ENCODE results near the gene GSC.
"Not testable (repeated sequence)": the region's sequence is repeated elsewhere in the genome, so short reads cannot be mapped to it uniquely, and the experiment has no call there.

The GSC gene

GRCh38 chr14:94748667-94749347, 21.1 kb downstream of the GSC start:
- H3K4me1 ChIP-seq (ENCODE audit: control insufficient read depth in 1 of 2, insufficient read depth in 1 of 2, low read depth in 1 of 2, low read length in 1 of 2): no peaks in the 10 kb centered on the region
- H3K27me3 ChIP-seq: peaks cover 13% of the 10 kb centered on the region
- H3K27ac ChIP-seq: no peak overlapping the region
- H3K9me3 ChIP-seq: no peaks in the 10 kb centered on the region
- no peak for TF ChIP-seq CTCF (IDR thresholded peaks at IDR 0.05)
- H3K36me3 ChIP-seq: no peaks in the 10 kb centered on the region
- no peak overlapping the region for H3K4me3 ChIP-seq (ENCODE audit: low read depth in 1 of 2, low read length in 1 of 2)

- no peaks in the 10 kb centered on the region for H3K9me3 ChIP-seq
- peaks cover 13% of the 10 kb centered on the region for H3K27me3 ChIP-seq
- H3K4me1 ChIP-seq (ENCODE audit: control insufficient read depth in 1 of 2, insufficient read depth in 1 of 2, low read depth in 1 of 2, low read length in 1 of 2): no peaks in the 10 kb centered on the region
- TF ChIP-seq CTCF (IDR thresholded peaks at IDR 0.05): no peak
- H3K36me3 ChIP-seq: no peaks in the 10 kb centered on the region
- no peak overlapping the region for H3K4me3 ChIP-seq (ENCODE audit: low read depth in 1 of 2, low read length in 1 of 2)
- no peak overlapping the region for H3K27ac ChIP-seq
These were observed 22.2 kb downstream of the GSC start for GRCh38 chr14:94747739-94748138.

GRCh38 chr14:94747153-94747552, 22.8 kb downstream of the GSC start:
- H3K36me3 ChIP-seq; H3K4me3 ChIP-seq (ENCODE audit: low read depth in 1 of 2, low read length in 1 of 2): not testable (repeated sequence)

GRCh38 chr14:94746131-94746530, 23.8 kb downstream of the GSC start:
- no peak for TF ChIP-seq CTCF (IDR thresholded peaks at IDR 0.05)
- Histone ChIP-seq H3K27me3 (peaks cover 13% of the 10 kb centered on the region), H3K4me3 (ENCODE audit: low read depth in 1 of 2, low read length in 1 of 2) (no peak overlapping the region), H3K4me1 (ENCODE audit: control insufficient read depth in 1 of 2, insufficient read depth in 1 of 2, low read depth in 1 of 2, low read length in 1 of 2) (no peaks in the 10 kb centered on the region), H3K27ac (no peak overlapping the region), H3K9me3 (no peaks in the 10 kb centered on the region), H3K36me3 (no peaks in the 10 kb centered on the region)

More at GRCh38 chr14:94747153-94747552, 22.8 kb downstream of the GSC start:
- H3K27me3 ChIP-seq: peaks cover 13% of the 10 kb centered on the region
- not testable (repeated sequence) for H3K9me3 ChIP-seq; H3K4me1 ChIP-seq (ENCODE audit: control insufficient read depth in 1 of 2, insufficient read depth in 1 of 2, low read depth in 1 of 2, low read length in 1 of 2); H3K27ac ChIP-seq

GRCh38 chr14:94738751-94739150, 31.2 kb downstream of the GSC start:
- Histone ChIP-seq H3K27me3 (peaks cover 9% of the 10 kb centered on the region), H3K27ac (no peak overlapping the region), H3K4me1 (ENCODE audit: control insufficient read depth in 1 of 2, insufficient read depth in 1 of 2, low read depth in 1 of 2, low read length in 1 of 2) (no peaks in the 10 kb centered on the region), H3K9me3 (no peaks in the 10 kb centered on the region), H3K36me3 (no peaks in the 10 kb centered on the region), H3K4me3 (ENCODE audit: low read depth in 1 of 2, low read length in 1 of 2) (no peak overlapping the region)
- TF ChIP-seq CTCF (IDR thresholded peaks at IDR 0.05): no peak

- Histone ChIP-seq H3K9me3 (no peaks in the 10 kb centered on the region), H3K4me3 (ENCODE audit: low read depth in 1 of 2, low read length in 1 of 2) (no peak overlapping the region), H3K27me3 (peaks cover 9% of the 10 kb centered on the region), H3K4me1 (ENCODE audit: control insufficient read depth in 1 of 2, insufficient read depth in 1 of 2, low read depth in 1 of 2, low read length in 1 of 2) (no peaks in the 10 kb centered on the region), H3K27ac (no peak overlapping the region), H3K36me3 (no peaks in the 10 kb centered on the region)
- no peak for TF ChIP-seq CTCF (IDR thresholded peaks at IDR 0.05)
These were observed 31.8 kb downstream of the GSC start for GRCh38 chr14:94738097-94738496.
